HepG2 (cell line): ENCODE results near the gene SGF29. TPM values are rescaled to one million over a fixed set of nuclear protein-coding genes. Genes with fewer than 3 reads are reported as not detected.

ENCODE experiments used
- ATAC-seq: fragments of 200-7000 bp; cut with Tn5 transposase; 3 replicates; pipeline ENCODE4 v1.9.1; 2020; ENCODE audit warnings: mild to moderate bottlenecking, moderate library complexity
- BruUV-seq: library from RNA; stranded (reverse); fragments of 400-500 nt; replicated peaks from 2 replicates; lab custom pipeline; 2021; lab: Mats Ljungman, UMichigan
- CTCF ChIA-PET: fragments of 300-600 bp; formaldehyde crosslinking; extraction: SDS; loops from one replicate; lab custom pipeline; 2021; ENCODE audit warnings: low total read pairs, inconsistent platforms, low intra/inter-chr PET ratio; lab: Yijun Ruan, JAX
- POLR2A ChIA-PET: fragments of 350-600 bp; sonication (Branson Sonifier 250); formaldehyde crosslinking; loops from one replicate; lab custom pipeline; 2020; ENCODE audit warnings: antibody characterized with exemption, inconsistent platforms; lab: Yijun Ruan, JAX
- DNase-seq: peaks from one replicate; pipeline ENCODE4 v3.0.0-alpha.2; 2015; ENCODE audit warnings: low spot score
- FAIRE-seq: peaks from 3 replicates; lab custom pipeline; 2011; peaks lifted over from hg19 to GRCh38; lab: Jason Lieb, UNC
- H2AFZ ChIP-seq: one replicate; pipeline ENCODE4 v1.6.1; 2011; ENCODE audit warnings: low read length, inconsistent platforms
- H3K27ac ChIP-seq: fragments of 300-600 bp; 3 replicates; pipeline ENCODE4 v1.8.0; 2011; ENCODE audit warnings: mixed run types, mild to moderate bottlenecking, mixed read lengths, low read length, inconsistent platforms; ENCODE audit not compliant: insufficient read depth; ENCODE audit errors: extremely low read length
- H3K27me3 ChIP-seq, 2 experiments: fragments of 200-600 bp in 1 of 2; 2 replicates in 1 of 2; 3 replicates in 1 of 2; pipeline versions ENCODE4 v1.6.0 to v1.8.0; 2011; ENCODE audit warnings: low read length in 2 of 2, mild to moderate bottlenecking in 2 of 2, moderate library complexity in 2 of 2, inconsistent platforms in 1 of 2; ENCODE audit not compliant: insufficient read depth in 2 of 2, control insufficient read depth in 1 of 2
- H3K36me3 ChIP-seq, 2 experiments: fragments of 200-600 bp in 1 of 2; replicated peaks in 1 of 2; 2 replicates in 1 of 2; 3 replicates in 1 of 2; pipeline versions ENCODE4 v1.5.1 to v1.8.0; 2011; ENCODE audit warnings: low read length in 2 of 2, inconsistent platforms in 1 of 2; ENCODE audit not compliant: insufficient read depth in 2 of 2, control insufficient read depth in 1 of 2
- H3K4me1 ChIP-seq: 2 replicates; pipeline ENCODE4 v1.5.1; 2012; ENCODE audit warnings: low read length, inconsistent platforms; ENCODE audit not compliant: insufficient read depth
- H3K4me2 ChIP-seq: 2 replicates; pipeline ENCODE4 v1.6.0; 2011; ENCODE audit warnings: low read depth, low read length, inconsistent platforms
- H3K4me3 ChIP-seq, 3 experiments: fragments of 200-600 bp in 1 of 3; sonication (generic), shearing (Covaris generic) in 1 of 3; replicated peaks in 1 of 3; 2 replicates each; pipeline ENCODE4 v1.5.1; 2011 to 2016; ENCODE audit warnings: low read length in 3 of 3, inconsistent platforms in 2 of 3, low read depth in 2 of 3, mild to moderate bottlenecking in 2 of 3, control low read depth in 1 of 3, mixed read lengths in 1 of 3; ENCODE audit not compliant: insufficient read depth in 1 of 3
- H3K79me2 ChIP-seq: one replicate; pipeline ENCODE4 v1.6.1; 2011; ENCODE audit warnings: low read length, inconsistent platforms; ENCODE audit not compliant: insufficient read depth
- H3K9ac ChIP-seq: 2 replicates; pipeline ENCODE4 v1.6.0; 2011; ENCODE audit warnings: mild to moderate bottlenecking, low read depth, low read length, inconsistent platforms; ENCODE audit not compliant: insufficient read depth
- H3K9me3 ChIP-seq: 2 replicates; pipeline ENCODE4 v1.5.1; 2012; ENCODE audit warnings: mild to moderate bottlenecking, low read length
- H4K20me1 ChIP-seq: 2 replicates; pipeline ENCODE4 v1.6.0; 2011; ENCODE audit warnings: inconsistent platforms, mild to moderate bottlenecking, low read length, moderate library complexity; ENCODE audit not compliant: insufficient read depth
- ELF1 ChIP-seq: sonication (generic); formaldehyde crosslinking; IDR thresholded peaks from 2 replicates; pipeline ENCODE4 v1.4.0; 2020; ENCODE audit warnings: missing genetic modification reagents
- FOXM1 ChIP-seq: sonication (generic); formaldehyde crosslinking; IDR thresholded peaks from 2 replicates; pipeline ENCODE4 v1.5.0; 2020; ENCODE audit warnings: missing genetic modification reagents
- HNRNPL ChIP-seq: fragments of 200-400 bp; formaldehyde crosslinking; IDR thresholded peaks from 2 replicates; pipeline ENCODE4 v1.6.1; 2017; ENCODE audit warnings: mild to moderate bottlenecking, low read depth, low read length
- HOXD1 ChIP-seq: sonication (generic); formaldehyde crosslinking; IDR thresholded peaks from 2 replicates; pipeline ENCODE4 v1.5.0; 2020; ENCODE audit warnings: missing genetic modification reagents
- NFKBIZ ChIP-seq: IDR thresholded peaks from 2 replicates; pipeline ENCODE4 v1.6.1; 2018; ENCODE audit warnings: missing genetic modification reagents, missing compliant biosample characterization
- PAX8 ChIP-seq: sonication (generic); formaldehyde crosslinking; IDR thresholded peaks from 2 replicates; pipeline ENCODE4 v1.8.0; 2022; ENCODE audit warnings: mild to moderate bottlenecking, missing genetic modification reagents, borderline replicate concordance
- SP140L ChIP-seq: sonication (generic); formaldehyde crosslinking; IDR thresholded peaks from 2 replicates; pipeline ENCODE4 v1.4.0; 2020; ENCODE audit warnings: missing genetic modification reagents, borderline replicate concordance
- TERF1 ChIP-seq: sonication (generic); formaldehyde crosslinking; IDR thresholded peaks from 2 replicates; pipeline ENCODE4 v1.8.0; 2022; ENCODE audit warnings: mild to moderate bottlenecking, missing genetic modification reagents, moderate library complexity
- ZNF18 ChIP-seq: sonication (generic); formaldehyde crosslinking; IDR thresholded peaks from 2 replicates; pipeline ENCODE4 v1.8.0; 2022; ENCODE audit warnings: mild to moderate bottlenecking, missing genetic modification reagents; ENCODE audit not compliant: insufficient replicate concordance
- ZNF567 ChIP-seq: sonication (generic); formaldehyde crosslinking; IDR thresholded peaks from 2 replicates; pipeline ENCODE4 v1.8.1; 2023; ENCODE audit warnings: mild to moderate bottlenecking, missing genetic modification reagents, borderline replicate concordance
- ZNF841 ChIP-seq: sonication (generic); formaldehyde crosslinking; IDR thresholded peaks from 2 replicates; pipeline ENCODE4 v1.8.1; 2023; ENCODE audit warnings: missing genetic modification reagents, borderline replicate concordance
- in situ Hi-C: cut with HindIII; loops from 2 replicates; pipeline ENCODE4 v1.10.0; 2017; ENCODE audit warnings: low pct_unique_long_range_greater_than_20kb; ENCODE audit not compliant: extremely low pct_ligation_motif_present
- intact Hi-C: fragments of 100-400 bp; cut with micrococcal nuclease; formaldehyde crosslinking; loops from one replicate; pipeline ENCODE4 v1.10.0; 2022; ENCODE audit not compliant: unreplicated experiment
- polyA plus RNA-seq, 8 experiments: library from polyadenylated mRNA; depleted of rRNA in 3 of 8; stranded (reverse) in 7 of 8; unstranded in 1 of 8; fragments of >200 nt; fragmentation: Illumina TruSeq in 4 of 8; extraction: Trizol in 4 of 8; gene quantifications; 2 replicates each; pipeline versions ENCODE4 v1.2.1 to v1.2.3, GENCODE V29; 2011 to 2016; ENCODE audit warnings: low read depth in 4 of 8, missing spikeins in 1 of 8, mixed read lengths in 1 of 8; ENCODE audit not compliant: insufficient read depth in 1 of 8
- total RNA-seq, 5 experiments: library from RNA; depleted of rRNA; stranded (reverse); fragments of >200 nt; fragmentation: Illumina TruSeq; extraction: Trizol; gene quantifications; 2 replicates each; pipeline ENCODE4 v1.2.3, GENCODE V29; 2016; ENCODE audit warnings: low read depth in 1 of 5
- TF ChIP-seq, protein P1 (sequence below): sonication (generic); formaldehyde crosslinking; IDR thresholded peaks from 2 replicates; pipeline ENCODE4 v1.4.0; 2020; ENCODE audit warnings: missing genetic modification reagents, borderline replicate concordance
- TF ChIP-seq, protein P2 (sequence below): sonication (generic); formaldehyde crosslinking; IDR thresholded peaks from 2 replicates; pipeline ENCODE4 v1.5.0; 2020; ENCODE audit warnings: missing genetic modification reagents

The SGF29 gene
- total and polyA plus RNA-seq, 2 of the 13 experiments (the other 11 are each of a cell fraction or from before 2014, with no cell fraction given): 5.0 to 29.4 TPM

GRCh38 chr16:28529124-28529523 lies 24.6 kb upstream of the SGF29 start:
- no peak for DNase-seq
- intact Hi-C loops: no loop called here
- in situ Hi-C loops: no loop called here
- Histone ChIP-seq H4K20me1 (no peaks in the 10 kb centered on the region), H3K9me3 (no peaks in the 10 kb centered on the region)
- BruUV-seq: no TSS peak
- no peak for TF ChIP-seq HOXD1
- TF ChIP-seq ZNF841 (CRISPR knock-in tag): no peak
- TF ChIP-seq PAX8 (CRISPR knock-in tag): no peak
- TF ChIP-seq, protein P1, sequence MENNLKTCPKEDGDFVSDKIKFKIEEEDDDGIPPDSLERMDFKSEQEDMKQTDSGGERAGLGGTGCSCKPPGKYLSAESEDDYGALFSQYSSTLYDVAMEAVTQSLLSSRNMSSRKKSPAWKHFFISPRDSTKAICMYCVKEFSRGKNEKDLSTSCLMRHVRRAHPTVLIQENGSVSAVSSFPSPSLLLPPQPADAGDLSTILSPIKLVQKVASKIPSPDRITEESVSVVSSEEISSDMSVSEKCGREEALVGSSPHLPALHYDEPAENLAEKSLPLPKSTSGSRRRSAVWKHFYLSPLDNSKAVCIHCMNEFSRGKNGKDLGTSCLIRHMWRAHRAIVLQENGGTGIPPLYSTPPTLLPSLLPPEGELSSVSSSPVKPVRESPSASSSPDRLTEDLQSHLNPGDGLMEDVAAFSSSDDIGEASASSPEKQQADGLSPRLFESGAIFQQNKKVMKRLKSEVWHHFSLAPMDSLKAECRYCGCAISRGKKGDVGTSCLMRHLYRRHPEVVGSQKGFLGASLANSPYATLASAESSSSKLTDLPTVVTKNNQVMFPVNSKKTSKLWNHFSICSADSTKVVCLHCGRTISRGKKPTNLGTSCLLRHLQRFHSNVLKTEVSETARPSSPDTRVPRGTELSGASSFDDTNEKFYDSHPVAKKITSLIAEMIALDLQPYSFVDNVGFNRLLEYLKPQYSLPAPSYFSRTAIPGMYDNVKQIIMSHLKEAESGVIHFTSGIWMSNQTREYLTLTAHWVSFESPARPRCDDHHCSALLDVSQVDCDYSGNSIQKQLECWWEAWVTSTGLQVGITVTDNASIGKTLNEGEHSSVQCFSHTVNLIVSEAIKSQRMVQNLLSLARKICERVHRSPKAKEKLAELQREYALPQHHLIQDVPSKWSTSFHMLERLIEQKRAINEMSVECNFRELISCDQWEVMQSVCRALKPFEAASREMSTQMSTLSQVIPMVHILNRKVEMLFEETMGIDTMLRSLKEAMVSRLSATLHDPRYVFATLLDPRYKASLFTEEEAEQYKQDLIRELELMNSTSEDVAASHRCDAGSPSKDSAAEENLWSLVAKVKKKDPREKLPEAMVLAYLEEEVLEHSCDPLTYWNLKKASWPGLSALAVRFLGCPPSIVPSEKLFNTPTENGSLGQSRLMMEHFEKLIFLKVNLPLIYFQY (CRISPR knock-in tag): no peak
- no peak for TF ChIP-seq ELF1
- TF ChIP-seq ZNF18 (CRISPR knock-in tag): no peak
- no peak for TF ChIP-seq ZNF567 (CRISPR knock-in tag)
- TF ChIP-seq SP140L (CRISPR knock-in tag): no peak
- no peak for TF ChIP-seq FOXM1 (CRISPR knock-in tag)
- TF ChIP-seq NFKBIZ (CRISPR knock-in tag): no peak
- TF ChIP-seq, protein P2, sequence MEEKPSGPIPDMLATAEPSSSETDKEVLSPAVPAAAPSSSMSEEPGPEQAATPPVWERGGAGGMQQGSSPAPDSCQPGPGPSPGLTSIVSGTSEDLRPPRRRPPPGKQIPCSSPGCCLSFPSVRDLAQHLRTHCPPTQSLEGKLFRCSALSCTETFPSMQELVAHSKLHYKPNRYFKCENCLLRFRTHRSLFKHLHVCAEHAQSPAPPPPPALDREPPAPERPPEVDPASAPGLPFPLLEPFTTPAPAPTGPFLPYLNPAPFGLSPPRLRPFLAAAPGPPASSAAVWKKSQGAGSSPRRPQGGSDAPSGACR: no peak
- no peak for TF ChIP-seq HNRNPL
- no peak for TF ChIP-seq TERF1 (CRISPR knock-in tag)
- TF ChIP-seq, all 625 proteins: peak for 0
- CTCF ChIA-PET: no interaction called here
- no peaks in the 10 kb centered on the region for H3K79me2 ChIP-seq
- H3K9ac ChIP-seq: no peak overlapping the region
- H3K4me1 ChIP-seq: peaks cover 81% of the 10 kb centered on the region
- ATAC-seq (no peak), FAIRE-seq (no peak)
- POLR2A ChIA-PET: interaction anchor here (0.8 to 0.9 kb wide), 2 partner anchors 10 to 14 kb away, joined by 3 to 5 read pairs; partner anchors contain the start of gene NUPR1
- no peaks in the 10 kb centered on the region for H3K27me3 ChIP-seq
- no peaks in the 10 kb centered on the region for H3K36me3 ChIP-seq
- no peak overlapping the region for H3K4me3 ChIP-seq
- no peak overlapping the region for H2AFZ ChIP-seq
- H3K4me2 ChIP-seq: no peak overlapping the region
- H3K27ac ChIP-seq: peak overlapping the region; percentile 80
